HG02623 (cell line): ENCODE results near the gene PPP2R2D.
"Not testable (repeated sequence)": the region's sequence is repeated elsewhere in the genome, so short reads cannot be mapped to it uniquely, and the experiment has no call there.

Source experiments
- ATAC-seq: cut with Tn5 transposase; IDR thresholded peaks from one replicate; pipeline ENCODE4 v1.9.1; 2021; ENCODE audit warnings: moderate library complexity; ENCODE audit not compliant: unreplicated experiment

PPP2R2D gene

GRCh38 chr10:131973160-131973951 lies 72.5 kb downstream of the PPP2R2D start:
- ATAC-seq: no peak

- no peak for ATAC-seq
Observed at GRCh38 chr10:131974034-131974817, 73.4 kb downstream of the PPP2R2D start.

GRCh38 chr10:131975003-131975402 lies 74.2 kb downstream of the PPP2R2D start:
- no peak for ATAC-seq

DNA sequence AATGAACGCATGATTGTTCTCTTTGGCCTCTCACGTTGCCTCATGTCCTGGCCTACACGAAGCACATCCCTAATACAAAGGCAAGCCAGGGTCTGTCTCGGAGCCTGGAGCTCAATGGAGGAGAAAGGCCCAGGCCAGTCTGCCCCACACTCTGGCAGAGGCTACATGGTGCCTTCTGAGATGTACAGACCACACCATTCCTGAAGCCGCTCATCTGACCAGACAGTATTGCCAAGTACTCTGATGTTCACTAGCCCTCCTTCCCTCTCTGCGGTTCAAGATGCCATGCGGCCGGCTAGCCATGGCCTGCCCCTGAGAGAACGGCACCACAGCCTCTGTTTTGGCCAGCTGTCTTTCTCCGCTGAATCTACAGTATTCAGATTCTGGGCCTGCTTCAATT lies 75.0 kb downstream of the PPP2R2D start:
- ATAC-seq: no peak

DNA sequence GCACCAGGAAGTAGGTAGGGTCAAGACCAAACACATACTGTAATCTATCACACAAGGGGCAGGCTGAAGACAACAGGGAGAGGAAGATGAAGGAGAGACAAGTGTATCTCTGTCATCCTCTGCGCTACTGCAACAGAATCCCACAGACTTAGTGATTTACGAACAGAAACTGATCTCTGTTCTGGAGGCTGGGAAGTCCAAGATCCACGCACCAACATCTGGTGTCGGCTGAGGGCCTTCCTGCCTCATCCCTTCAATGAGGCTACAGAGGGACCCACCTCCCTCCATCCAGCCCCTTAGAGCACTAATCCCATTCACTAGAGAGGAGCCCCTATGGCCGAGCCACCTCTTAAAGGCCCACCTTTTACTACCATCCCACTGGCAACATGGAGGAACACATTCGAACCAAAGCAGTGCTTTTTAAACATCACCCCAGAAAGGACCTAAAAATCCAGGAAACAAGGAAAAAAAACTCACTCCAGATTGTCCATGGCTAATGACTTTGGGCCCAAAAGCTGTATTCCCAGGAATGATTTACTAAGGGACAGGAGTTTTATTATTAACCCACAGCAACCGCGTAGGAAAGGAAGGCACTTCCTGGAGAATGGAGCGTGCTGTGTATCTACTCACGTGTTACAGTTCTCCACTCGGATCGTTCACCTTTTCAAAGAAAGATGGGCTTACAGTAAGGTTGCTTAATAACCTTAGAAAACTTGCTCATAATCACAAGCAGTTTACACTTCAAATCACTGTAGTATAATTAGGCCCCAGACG lies 76.7 kb downstream of the PPP2R2D start:
- ATAC-seq: no peak

DNA sequence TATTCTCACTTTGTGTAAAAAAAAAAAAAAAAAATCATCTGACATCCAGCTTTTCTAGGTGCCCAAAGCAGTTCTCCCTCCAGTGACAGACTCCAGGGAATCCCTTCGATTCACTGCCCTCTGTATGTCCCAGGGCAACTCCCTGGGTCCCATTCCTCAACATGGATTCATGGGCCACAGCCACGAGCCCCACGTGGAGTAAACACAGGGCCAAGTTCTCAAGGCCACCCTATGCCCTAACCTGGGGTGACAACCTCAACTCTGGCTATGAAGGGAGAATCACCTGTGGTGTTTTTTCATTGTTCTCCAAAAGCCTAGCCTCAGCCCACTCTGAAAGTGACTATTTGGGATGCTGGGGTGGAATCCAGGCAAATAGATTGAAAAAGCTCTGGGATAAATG lies 77.6 kb downstream of the PPP2R2D start:
- no peak for ATAC-seq

GRCh38 chr10:131978851-131979250 lies 78.0 kb downstream of the PPP2R2D start:
- ATAC-seq: no peak

- no peak for ATAC-seq
Observed at GRCh38 chr10:131979336-131979735, 78.5 kb downstream of the PPP2R2D start.

DNA sequence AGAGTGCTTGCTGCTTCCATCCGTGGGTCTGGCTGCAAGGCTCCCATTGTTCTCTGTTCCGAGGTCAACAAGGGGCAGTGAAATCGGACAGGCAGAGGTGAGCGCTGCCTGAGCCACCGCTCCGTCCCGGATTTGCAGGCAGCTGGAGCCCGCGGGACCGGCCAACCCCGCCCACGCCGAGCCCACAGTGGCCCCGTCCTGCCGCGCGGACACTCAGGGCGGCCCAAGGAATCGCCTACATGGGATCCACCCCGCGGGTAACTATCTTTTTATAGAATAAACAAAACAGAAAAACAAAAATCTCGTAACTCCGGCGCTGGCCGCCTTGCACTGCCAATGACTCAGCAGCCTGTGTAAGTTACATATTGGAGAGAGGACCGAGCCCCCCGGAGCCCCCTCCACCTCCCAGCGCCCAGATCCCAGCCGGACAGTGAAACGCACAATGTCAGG lies 79.0 kb downstream of the PPP2R2D start:
- ATAC-seq: no peak

- no peak for ATAC-seq
Observed at GRCh38 chr10:131980321-131980720, 79.5 kb downstream of the PPP2R2D start.

DNA sequence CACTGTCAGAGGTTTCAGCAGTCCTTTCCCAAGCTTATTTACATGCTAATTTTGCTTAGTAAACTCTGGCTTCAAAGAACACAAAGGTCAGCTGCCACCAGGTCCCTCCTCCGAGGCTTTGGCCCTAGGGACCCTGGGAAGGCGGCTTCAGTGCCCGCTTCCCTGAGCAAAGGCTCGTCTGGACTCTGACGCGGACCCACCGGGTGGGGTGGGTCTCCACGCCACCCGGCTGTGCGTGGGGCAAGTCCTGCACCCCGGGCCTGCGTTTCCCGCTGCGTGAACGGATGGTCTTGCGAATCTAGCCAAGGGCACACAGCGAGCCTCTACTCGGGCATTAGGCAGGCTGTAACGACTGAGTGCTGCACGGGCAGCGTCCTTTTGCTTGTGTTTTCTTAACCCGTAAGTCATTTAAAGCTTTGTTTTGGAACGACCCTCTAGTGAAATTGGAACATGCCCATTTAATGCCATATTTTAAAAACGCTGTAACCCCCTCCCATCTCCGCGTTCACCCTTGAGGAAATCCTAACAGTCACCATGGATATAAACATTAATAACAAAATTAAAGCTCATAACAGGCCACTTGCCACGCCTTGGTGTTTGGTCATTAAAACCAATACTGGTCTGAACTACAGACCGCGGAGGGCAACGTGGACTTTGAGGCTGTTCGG lies 80.1 kb downstream of the PPP2R2D start:
- no peak for ATAC-seq

DNA sequence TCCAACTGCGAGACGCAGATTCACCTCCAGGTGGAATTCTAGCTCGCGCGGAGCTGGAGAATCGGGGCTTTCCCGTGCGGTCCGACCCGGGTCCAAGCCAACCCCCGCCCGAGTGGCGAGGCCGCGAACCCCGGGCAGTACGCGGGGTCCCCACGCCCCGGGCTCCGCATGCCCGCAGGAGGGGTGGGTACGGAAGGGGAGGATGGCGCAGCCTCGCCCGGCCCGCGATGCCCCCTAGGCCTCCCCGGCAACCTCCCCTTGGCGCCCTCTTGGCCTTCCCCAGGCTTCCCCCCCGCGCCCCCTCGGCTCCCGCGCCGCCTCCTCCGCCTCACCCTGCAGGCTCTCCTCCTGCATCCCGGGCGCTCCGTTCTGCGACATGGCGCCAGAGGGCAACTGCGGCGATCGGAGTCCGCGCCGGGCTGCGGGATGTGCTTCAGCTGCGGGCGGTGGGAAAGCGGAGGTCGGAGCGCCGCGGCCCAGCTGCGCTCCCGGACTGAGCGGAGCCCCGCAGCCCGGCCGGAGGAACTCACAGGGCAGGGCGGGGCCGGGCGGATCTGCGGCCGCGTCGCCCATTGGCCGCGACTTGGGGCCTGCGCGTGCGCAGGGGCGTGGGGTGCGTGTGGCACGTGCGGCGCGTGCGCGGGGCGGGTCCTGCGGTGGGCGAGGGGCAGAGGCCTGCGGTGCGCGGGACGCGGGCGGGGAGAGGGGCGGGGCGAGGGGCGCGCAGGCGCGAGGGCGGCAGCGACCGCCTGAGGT lies 80.8 kb downstream of the PPP2R2D start, which contains the start of gene BNIP3:
Gene BNIP3 (minus strand): TSS at position 495 of the 756 bp plus-strand sequence. CDS start 117 bp downstream, at position 378.
- ATAC-seq: peak; percentile 88

- peak; percentile 19 for ATAC-seq
Observed at GRCh38 chr10:131982185-131982756, 81.5 kb downstream of the PPP2R2D start.

- no peak for ATAC-seq
Observed at GRCh38 chr10:131982796-131983195, 82.0 kb downstream of the PPP2R2D start.

GRCh38 chr10:131983780-131984179 lies 83.0 kb downstream of the PPP2R2D start:
- no peak for ATAC-seq

DNA sequence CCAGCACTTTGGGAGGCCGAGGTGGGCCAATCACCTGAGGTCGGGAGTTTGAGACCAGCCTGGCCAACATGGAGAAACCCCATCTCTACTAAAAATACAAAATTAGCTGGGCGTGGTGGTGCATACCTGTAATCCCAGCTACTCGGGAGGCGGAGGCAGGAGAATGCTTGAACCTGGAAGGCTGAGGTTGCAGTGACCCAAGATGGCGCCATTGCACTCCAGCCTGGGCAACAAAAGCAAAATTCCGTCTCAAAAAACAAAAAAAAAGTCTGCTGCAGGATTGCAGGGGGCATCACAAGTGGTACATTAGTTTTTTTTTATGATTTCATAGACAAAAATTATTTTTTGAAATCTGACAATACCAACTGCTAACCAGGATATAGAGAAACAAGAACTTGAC lies 86.0 kb downstream of the PPP2R2D start:
- ATAC-seq: not testable (repeated sequence)

DNA sequence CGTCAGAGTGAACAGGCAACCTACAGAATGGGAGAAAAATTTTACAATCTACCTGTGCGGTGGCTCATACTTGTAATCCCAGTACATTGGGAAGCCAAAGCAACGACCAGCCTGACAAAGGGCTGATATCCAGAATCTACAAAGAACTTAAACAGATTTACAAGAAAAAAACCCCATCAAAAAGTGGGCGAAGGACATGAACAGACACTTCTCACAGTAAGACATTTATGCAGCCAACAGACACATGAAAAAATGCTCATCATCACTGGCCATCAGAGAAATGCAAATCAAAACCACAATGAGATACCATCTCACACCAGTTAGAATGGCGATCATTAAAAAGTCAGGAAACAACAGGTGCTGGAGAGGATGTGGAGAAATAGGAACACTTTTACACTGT lies 86.5 kb downstream of the PPP2R2D start:
- not testable (repeated sequence) for ATAC-seq

DNA sequence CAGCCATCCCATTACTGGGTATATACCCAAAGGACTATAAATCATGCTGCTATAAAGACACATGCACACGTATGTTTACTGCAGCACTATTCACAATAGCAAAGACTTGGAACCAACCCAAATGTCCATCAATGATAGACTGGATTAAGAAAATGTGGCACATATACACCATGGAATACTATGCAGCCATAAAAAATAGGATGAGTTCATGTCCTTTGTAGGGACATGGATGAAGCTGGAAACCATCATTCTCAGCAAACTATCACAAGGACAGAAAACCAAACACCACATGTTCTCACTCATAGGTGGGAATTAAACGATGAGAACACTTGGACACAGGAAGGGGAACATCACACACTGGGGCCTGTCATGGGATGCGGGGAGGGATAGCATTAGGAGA lies 87.0 kb downstream of the PPP2R2D start:
- ATAC-seq: not testable (repeated sequence)

GRCh38 chr10:131991726-131992125 lies 90.9 kb downstream of the PPP2R2D start:
- ATAC-seq: no peak

DNA sequence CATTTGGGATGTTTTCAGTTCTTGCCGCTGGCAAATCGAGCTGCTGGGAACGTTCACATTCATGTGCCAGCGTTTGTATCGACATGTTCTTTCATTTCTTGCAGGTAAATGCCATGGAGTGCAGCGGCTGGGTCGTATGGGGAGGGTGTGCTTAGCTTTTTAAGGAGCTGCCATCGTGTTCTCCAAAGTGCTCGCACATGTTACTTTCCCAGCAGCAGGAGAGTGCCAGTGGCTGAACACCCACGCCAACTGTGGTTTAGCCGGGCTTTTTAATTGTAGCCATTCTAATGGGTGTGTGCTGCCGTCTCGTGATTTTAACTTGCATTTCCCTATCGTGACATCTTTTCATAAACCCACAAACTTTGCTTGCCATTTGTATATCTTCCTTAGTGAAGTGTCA lies 92.5 kb downstream of the PPP2R2D start:
- no peak for ATAC-seq
